NAMALWA (cell line): ENCODE measurements around the gene NTMT1.

Experiments used
- DNase-seq: peaks from one replicate; pipeline ENCODE4 v3.0.0-alpha.2; 2015; ENCODE audit warnings: low spot score

The NTMT1 gene

GRCh38 chr9:129678844-129679243 is 52.9 kb downstream of the NTMT1 start:
- no peak for DNase-seq

DNA sequence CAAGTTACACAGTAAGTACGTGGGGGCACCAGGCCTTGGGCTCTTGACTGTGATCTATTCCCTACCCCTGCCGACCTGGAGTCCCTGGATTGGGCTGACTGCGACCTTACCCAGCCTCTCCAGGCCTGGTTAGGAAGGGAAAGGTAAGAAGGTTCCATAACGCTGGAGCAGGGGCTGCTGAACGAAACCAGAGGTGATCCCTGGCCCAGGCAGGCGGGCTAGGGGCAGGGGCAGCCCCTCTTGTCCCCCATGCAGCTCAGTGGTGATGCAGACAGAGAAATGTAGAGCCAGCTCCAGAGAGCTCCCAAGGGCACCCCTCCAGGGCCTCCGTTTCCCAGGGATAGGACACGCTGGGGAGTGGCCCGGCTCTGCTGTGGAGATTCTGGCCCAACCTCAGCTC is 53.6 kb downstream of the NTMT1 start:
- no peak for DNase-seq

GRCh38 chr9:129681924-129682323 is 56.0 kb downstream of the NTMT1 start:
- DNase-seq, result no peak

GRCh38 chr9:129682381-129682780 is 56.4 kb downstream of the NTMT1 start:
- DNase-seq, result no peak

GRCh38 chr9:129685220-129685932 is 59.4 kb downstream of the NTMT1 start:
- no peak for DNase-seq
